BJ (cell line): ENCODE results near the gene COL16A1. TPM values are rescaled to one million over a fixed set of nuclear protein-coding genes. Genes with fewer than 3 reads are reported as not detected.

Source experiments
- CTCF ChIA-PET: fragments of 350-600 bp; formaldehyde crosslinking; extraction: SDS; loops from one replicate; lab custom pipeline; 2021; ENCODE audit warnings: antibody characterized with exemption, inconsistent platforms; lab: Yijun Ruan, JAX
- POLR2A ChIA-PET: fragments of 300-600 bp; sonication (Branson Sonifier 250); formaldehyde crosslinking; extraction: SDS; loops from one replicate; lab custom pipeline; 2021; ENCODE audit warnings: antibody characterized with exemption; lab: Charles Lee
- DNase-seq: peaks from one replicate; pipeline ENCODE4 v3.0.0-alpha.2; 2011; ENCODE audit warnings: low read depth
- H3K27me3 ChIP-seq: 2 replicates; pipeline ENCODE4 v1.6.0; 2011; ENCODE audit warnings: low read length; ENCODE audit not compliant: control insufficient read depth, insufficient read depth
- H3K36me3 ChIP-seq: 2 replicates; pipeline ENCODE4 v1.5.1; 2011; ENCODE audit warnings: low read length; ENCODE audit not compliant: control insufficient read depth, insufficient read depth
- H3K4me3 ChIP-seq: 2 replicates; pipeline ENCODE4 v1.5.1; 2011; ENCODE audit warnings: low read depth, mild to moderate bottlenecking, control low read depth, low read length
- polyA plus RNA-seq: library from polyadenylated mRNA; depleted of rRNA; stranded (reverse); fragments of >200 nt; gene quantifications from 2 replicates; pipeline ENCODE4 v1.2.3, GENCODE V29; 2011
- TF ChIP-seq, protein P1 (sequence below): IDR thresholded peaks from 2 replicates; pipeline ENCODE4 v1.5.1; 2011; ENCODE audit warnings: low read depth, mild to moderate bottlenecking, control low read depth, inconsistent platforms, low read length, moderate library complexity; ENCODE audit not compliant: insufficient read depth

COL16A1 gene
- polyA plus RNA-seq, 1 experiment: 123 TPM

DNA sequence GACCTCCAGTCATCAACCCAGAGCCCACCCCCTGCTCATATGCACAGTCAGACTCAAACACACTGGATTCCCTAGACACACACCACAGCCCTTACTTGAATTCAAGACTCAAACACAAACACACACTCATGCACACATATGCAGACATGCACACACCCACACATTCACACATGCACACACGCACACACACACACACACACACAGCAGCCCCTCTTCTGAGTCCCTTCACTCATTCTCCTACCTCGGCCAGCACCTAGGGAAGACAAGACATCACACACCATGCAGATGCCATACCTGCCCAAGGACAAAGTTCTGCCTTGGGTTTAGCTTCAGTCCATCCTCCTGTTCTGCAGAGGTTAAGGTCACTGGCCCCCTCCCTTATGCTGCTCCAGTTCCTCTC is 87.9 kb downstream of the COL16A1 start:
- ChIA-PET CTCF (interaction anchor here (4.0 kb wide), 1 partner anchor 52 kb away, joined by 23 read pairs; no protein-coding TSS in a partner anchor), POLR2A (no interaction called here)
- peaks cover 12% of the 10 kb centered on the region for H3K27me3 ChIP-seq
- no peaks in the 10 kb centered on the region for H3K36me3 ChIP-seq
- no peak for DNase-seq
- TF ChIP-seq, protein P1, sequence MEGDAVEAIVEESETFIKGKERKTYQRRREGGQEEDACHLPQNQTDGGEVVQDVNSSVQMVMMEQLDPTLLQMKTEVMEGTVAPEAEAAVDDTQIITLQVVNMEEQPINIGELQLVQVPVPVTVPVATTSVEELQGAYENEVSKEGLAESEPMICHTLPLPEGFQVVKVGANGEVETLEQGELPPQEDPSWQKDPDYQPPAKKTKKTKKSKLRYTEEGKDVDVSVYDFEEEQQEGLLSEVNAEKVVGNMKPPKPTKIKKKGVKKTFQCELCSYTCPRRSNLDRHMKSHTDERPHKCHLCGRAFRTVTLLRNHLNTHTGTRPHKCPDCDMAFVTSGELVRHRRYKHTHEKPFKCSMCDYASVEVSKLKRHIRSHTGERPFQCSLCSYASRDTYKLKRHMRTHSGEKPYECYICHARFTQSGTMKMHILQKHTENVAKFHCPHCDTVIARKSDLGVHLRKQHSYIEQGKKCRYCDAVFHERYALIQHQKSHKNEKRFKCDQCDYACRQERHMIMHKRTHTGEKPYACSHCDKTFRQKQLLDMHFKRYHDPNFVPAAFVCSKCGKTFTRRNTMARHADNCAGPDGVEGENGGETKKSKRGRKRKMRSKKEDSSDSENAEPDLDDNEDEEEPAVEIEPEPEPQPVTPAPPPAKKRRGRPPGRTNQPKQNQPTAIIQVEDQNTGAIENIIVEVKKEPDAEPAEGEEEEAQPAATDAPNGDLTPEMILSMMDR: no peak
- H3K4me3 ChIP-seq: no peak overlapping the region

DNA sequence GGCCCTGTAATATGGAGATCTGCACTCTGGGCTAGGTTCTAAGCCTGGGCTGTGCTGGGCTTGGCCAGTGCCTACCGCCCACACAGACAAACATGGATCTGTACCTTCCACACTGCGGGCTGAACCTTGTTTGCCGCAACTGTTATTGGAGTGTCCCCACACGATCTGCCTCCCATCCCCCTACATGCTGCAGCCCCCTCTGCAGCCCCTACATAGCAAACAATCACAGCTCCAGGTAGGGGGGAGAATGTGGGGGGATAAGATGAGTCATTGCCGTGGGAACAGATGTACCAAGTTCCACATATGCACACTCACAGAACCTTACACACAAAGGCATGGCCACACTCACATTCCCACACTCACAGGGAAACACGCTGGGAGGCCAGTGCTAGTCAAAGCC is 88.4 kb downstream of the COL16A1 start:
- Histone ChIP-seq H3K27me3 (peaks cover 12% of the 10 kb centered on the region), H3K36me3 (no peaks in the 10 kb centered on the region), H3K4me3 (no peak overlapping the region)
- ChIA-PET POLR2A (no interaction called here), CTCF (no interaction called here)
- TF ChIP-seq, protein P1: no peak
- DNase-seq: no peak

GRCh38 chr1:31614414-31615005 is 89.3 kb downstream of the COL16A1 start:
- DNase-seq: no peak
- CTCF ChIA-PET: no interaction called here
- Histone ChIP-seq H3K27me3 (peaks cover 12% of the 10 kb centered on the region), H3K4me3 (no peak overlapping the region), H3K36me3 (no peaks in the 10 kb centered on the region)
- POLR2A ChIA-PET: no interaction called here
- TF ChIP-seq, protein P1: no peak

DNA sequence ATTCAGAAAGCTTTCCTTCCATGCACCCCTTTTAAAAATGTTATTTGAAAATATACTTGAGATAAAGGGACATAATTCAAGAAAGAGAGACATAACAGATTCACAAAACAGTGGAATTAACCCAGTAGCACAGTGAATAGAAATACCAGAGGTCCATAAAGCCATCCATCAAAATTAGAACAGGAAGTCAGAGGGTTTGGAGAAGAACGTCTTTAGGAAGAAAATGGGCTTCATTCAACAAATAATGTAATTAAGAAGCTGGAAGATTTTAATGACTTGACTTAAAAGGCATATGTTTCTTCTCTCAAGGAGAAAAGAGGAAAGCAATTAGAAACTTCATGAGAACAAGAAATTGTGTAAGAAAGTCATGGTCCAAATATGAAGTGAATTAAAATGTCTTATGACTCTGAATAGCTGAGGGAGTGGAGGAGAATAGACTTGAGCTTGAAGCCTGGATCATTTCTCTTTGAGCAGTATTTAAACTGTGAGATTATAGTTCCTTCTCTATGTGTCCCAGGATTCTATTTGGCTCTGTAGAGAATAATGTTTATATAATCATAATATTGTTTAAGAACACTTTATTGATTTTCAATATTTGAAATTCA is 94.2 kb downstream of the COL16A1 start:
- POLR2A ChIA-PET: no interaction called here

DNA sequence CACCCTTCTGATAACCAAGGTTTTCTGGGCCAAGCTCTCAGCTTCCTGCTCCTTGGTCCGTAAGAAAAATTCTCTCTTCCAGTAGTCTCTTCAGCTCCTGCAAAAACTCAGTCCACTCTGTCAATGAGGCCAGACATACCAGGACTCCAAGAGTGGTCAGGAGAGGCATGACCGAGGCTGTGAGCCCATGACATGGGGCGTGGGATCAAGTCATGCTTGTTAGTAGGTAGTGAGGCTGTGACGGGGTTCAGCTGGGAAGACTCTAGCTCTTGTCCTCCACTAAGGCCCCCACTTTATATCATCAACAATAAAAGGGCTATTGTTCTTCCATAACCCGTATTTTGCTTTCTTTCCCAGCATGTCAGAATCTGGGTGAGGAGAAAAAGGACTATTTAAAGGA is 96.5 kb downstream of the COL16A1 start:
- ChIA-PET POLR2A (no interaction called here), CTCF (interaction anchor here (0.7 to 2.8 kb wide), 3 partner anchors 11 to 356 kb away, joined by 3 to 22 read pairs (median 3); partner anchors contain the start of gene HCRTR1)
- TF ChIP-seq, protein P1: no peak

More for the DNA sequence above, 94.2 kb downstream of the COL16A1 start:
- no peaks in the 10 kb centered on the region for H3K36me3 ChIP-seq
- CTCF ChIA-PET: interaction anchor here (0.8 to 2.8 kb wide), 7 partner anchors 8 to 136 kb away, joined by 3 to 22 read pairs (median 3); partner anchors contain the start of gene HCRTR1
- DNase-seq: no peak
- peaks cover 1% of the 10 kb centered on the region; the same call in 1 of the 2 replicates for H3K27me3 ChIP-seq
- TF ChIP-seq, protein P1: no peak
- no peak overlapping the region for H3K4me3 ChIP-seq

More for the DNA sequence above, 96.5 kb downstream of the COL16A1 start:
- no peak for DNase-seq
- Histone ChIP-seq H3K27me3 (0 out of 2 replicates have a peak, but pooled peaks cover 3% of the 10 kb centered on the region), H3K4me3 (no peak overlapping the region), H3K36me3 (no peaks in the 10 kb centered on the region)
